OCI-LY7 (cell line): ENCODE data around the gene LIN7A. TPM values are rescaled to one million over a fixed set of nuclear protein-coding genes. Genes with fewer than 3 reads are reported as not detected.
A peak's percentile ranks its signal among the peaks of the same experiment; 100 is the strongest.

Source experiments
- BruUV-seq: library from RNA; stranded (reverse); fragments of 400-500 nt; replicated peaks from 2 replicates; lab custom pipeline; 2021; lab: Mats Ljungman, UMichigan
- CTCF ChIA-PET: fragments of 300-600 bp; sonication (Branson Sonifier 250); formaldehyde crosslinking; loops from one replicate; lab custom pipeline; 2022; ENCODE audit warnings: antibody characterized with exemption; ENCODE audit not compliant: unreplicated experiment; lab: Charles Lee
- POLR2A ChIA-PET: fragments of 300-600 bp; sonication (Branson Sonifier 250); formaldehyde crosslinking; loops from one replicate; lab custom pipeline; 2022; ENCODE audit warnings: antibody characterized with exemption; lab: Charles Lee
- DNase-seq: peaks from one replicate; pipeline ENCODE4 v3.0.0-alpha.2; 2015; ENCODE audit warnings: low spot score
- H2AFZ ChIP-seq: fragments of 200-600 bp; sonication (generic), shearing (Covaris generic); 2 replicates; pipeline ENCODE4 v1.6.1; 2014; ENCODE audit warnings: mild to moderate bottlenecking, antibody characterized with exemption, low read length, moderate library complexity
- H3K27ac ChIP-seq: fragments of 200-600 bp; sonication (generic); 2 replicates; pipeline ENCODE4 v1.5.1; 2014; ENCODE audit warnings: mixed run types, low read depth, mild to moderate bottlenecking, moderate library complexity, low read length, inconsistent platforms; ENCODE audit not compliant: poor library complexity, severe bottlenecking
- H3K36me3 ChIP-seq: fragments of 200-600 bp; sonication (generic); 2 replicates; pipeline ENCODE4 v1.6.1; 2014; ENCODE audit warnings: mild to moderate bottlenecking, antibody characterized with exemption, low read length, moderate library complexity, mixed read lengths; ENCODE audit not compliant: insufficient read depth
- H3K4me1 ChIP-seq: fragments of 200-600 bp; sonication (generic); 2 replicates; pipeline ENCODE4 v1.5.1; 2014; ENCODE audit warnings: mild to moderate bottlenecking, low read length; ENCODE audit not compliant: insufficient read depth, poor library complexity, severe bottlenecking
- H3K4me2 ChIP-seq: fragments of 200-600 bp; sonication (generic); 2 replicates; pipeline ENCODE4 v1.6.1; 2014; ENCODE audit warnings: mild to moderate bottlenecking, low read length
- H3K4me3 ChIP-seq: fragments of 200-600 bp; sonication (generic); 2 replicates; pipeline ENCODE4 v1.5.1; 2014; ENCODE audit warnings: mild to moderate bottlenecking, low read depth, low read length; ENCODE audit not compliant: poor library complexity, severe bottlenecking
- H3K79me2 ChIP-seq: fragments of 200-600 bp; sonication (generic); 2 replicates; pipeline ENCODE4 v1.6.1; 2016; ENCODE audit warnings: low read depth, mild to moderate bottlenecking, low read length, moderate library complexity, mixed read lengths; ENCODE audit not compliant: insufficient read depth
- H3K9me2 ChIP-seq: fragments of 200-600 bp; sonication (generic); 2 replicates; pipeline ENCODE4 v1.6.1; 2016; ENCODE audit warnings: mild to moderate bottlenecking, low read length, mixed read lengths; ENCODE audit not compliant: insufficient read depth
- H3K9me3 ChIP-seq: fragments of 200-600 bp; sonication (generic); 2 replicates; pipeline ENCODE4 v1.6.1; 2014; ENCODE audit warnings: mild to moderate bottlenecking, mixed run types, low read length, mixed read lengths
- H4K20me1 ChIP-seq: fragments of 200-600 bp; sonication (generic); 2 replicates; pipeline ENCODE4 v1.6.1; 2014; ENCODE audit warnings: mild to moderate bottlenecking, antibody characterized with exemption, low read length, moderate library complexity, mixed read lengths; ENCODE audit not compliant: insufficient read depth
- EZH2phosphoT487 ChIP-seq: fragments of 200-600 bp; sonication (generic); IDR thresholded peaks from 2 replicates; pipeline ENCODE4 v1.6.1; 2018; ENCODE audit warnings: low read depth, borderline replicate concordance, mild to moderate bottlenecking, mixed run types, antibody characterized with exemption, low read length, moderate library complexity, mixed read lengths
- intact Hi-C: fragments of 100-400 bp; cut with micrococcal nuclease; formaldehyde crosslinking; loops from one replicate; pipeline ENCODE4 v1.10.0; 2022; ENCODE audit not compliant: unreplicated experiment
- total RNA-seq, 2 experiments: library from RNA; depleted of rRNA in 1 of 2; stranded (reverse); fragments of >200 nt in 1 of 2; shearing (Covaris generic) in 1 of 2; gene quantifications; 2 replicates each; pipeline ENCODE4 v1.2.3, GENCODE V29; 2014 to 2022
- TF ChIP-seq, protein P1 (sequence below): fragments of 200-600 bp; sonication (generic); conservative IDR thresholded peaks from 2 replicates; pipeline ENCODE4 v1.5.1; 2014; ENCODE audit warnings: mild to moderate bottlenecking, antibody characterized with exemption, low read length, moderate library complexity, mixed read lengths

The LIN7A gene
- total RNA-seq, 2 experiments from 2014 or later, result 0.61 TPM; not detected in 1

DNA sequence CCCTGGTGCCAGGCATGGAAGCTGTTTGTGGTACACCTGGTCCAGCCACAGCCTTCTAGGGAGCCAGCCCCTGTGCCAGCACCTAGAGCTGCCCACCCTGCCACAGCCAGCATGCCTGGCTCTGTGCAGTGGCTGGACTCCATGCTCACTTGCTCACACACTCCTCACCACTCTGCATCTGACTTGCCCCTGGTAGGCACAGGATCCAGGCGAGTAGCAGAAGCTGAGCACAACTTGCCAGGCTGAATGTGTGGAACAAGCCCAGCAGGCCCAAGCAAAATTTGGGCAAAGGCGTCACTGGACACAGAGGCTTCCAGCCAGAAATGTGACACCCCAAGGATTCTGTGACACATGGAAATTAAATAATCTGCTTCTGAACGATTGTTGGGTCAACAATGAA is 114.3 kb downstream of the LIN7A start:
- no peak for DNase-seq
- POLR2A ChIA-PET, result interaction anchor here (1.1 to 2.6 kb wide), 3 partner anchors 9 to 265 kb away, joined by 3 to 7 read pairs (median 3); no protein-coding TSS in a partner anchor
- CTCF ChIA-PET, result no interaction called here

DNA sequence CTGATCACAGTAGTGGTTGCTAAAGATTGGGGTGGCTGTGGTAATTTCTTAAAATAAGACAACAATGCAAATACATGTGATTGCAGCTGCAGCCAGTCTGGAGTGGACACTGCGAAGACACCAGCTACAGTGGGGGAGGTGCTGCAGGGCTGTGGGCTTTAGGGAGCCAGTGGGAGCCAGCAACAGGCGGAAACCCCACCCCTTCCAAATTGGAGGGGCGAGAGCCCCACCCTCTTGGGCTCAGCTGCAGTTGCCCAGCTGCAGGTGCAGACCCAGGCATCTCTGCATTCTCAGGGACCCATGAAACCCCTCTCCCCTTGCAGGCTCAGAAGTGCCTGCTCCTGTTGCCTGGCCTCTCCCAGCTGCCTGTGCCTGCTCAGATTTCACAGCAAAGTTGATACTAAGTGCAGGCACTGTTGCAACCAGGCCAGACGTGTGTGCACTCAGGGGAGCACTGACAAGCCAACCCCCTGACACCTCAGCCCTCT is 116.2 kb downstream of the LIN7A start:
- H2AFZ ChIP-seq, result peak overlapping the region; percentile 39; the same call in 1 of the 2 replicates
- peak; percentile 75 for DNase-seq
- H3K36me3 ChIP-seq, result no peaks in the 10 kb centered on the region
- peak overlapping the region; percentile 18 for H3K4me3 ChIP-seq
- BruUV-seq, result no TSS peak
- intact Hi-C loops, result loop anchor here (2.0 kb wide), 1 partner anchor 19 kb away; no protein-coding TSS in a partner anchor
- H4K20me1 ChIP-seq, result no peaks in the 10 kb centered on the region
- peak overlapping the region; percentile 66 for H3K4me2 ChIP-seq
- no peaks in the 10 kb centered on the region for H3K79me2 ChIP-seq
- H3K27ac ChIP-seq, result peak overlapping the region; percentile 89
- H3K9me2 ChIP-seq, result no peaks in the 10 kb centered on the region
- TF ChIP-seq, protein P1, sequence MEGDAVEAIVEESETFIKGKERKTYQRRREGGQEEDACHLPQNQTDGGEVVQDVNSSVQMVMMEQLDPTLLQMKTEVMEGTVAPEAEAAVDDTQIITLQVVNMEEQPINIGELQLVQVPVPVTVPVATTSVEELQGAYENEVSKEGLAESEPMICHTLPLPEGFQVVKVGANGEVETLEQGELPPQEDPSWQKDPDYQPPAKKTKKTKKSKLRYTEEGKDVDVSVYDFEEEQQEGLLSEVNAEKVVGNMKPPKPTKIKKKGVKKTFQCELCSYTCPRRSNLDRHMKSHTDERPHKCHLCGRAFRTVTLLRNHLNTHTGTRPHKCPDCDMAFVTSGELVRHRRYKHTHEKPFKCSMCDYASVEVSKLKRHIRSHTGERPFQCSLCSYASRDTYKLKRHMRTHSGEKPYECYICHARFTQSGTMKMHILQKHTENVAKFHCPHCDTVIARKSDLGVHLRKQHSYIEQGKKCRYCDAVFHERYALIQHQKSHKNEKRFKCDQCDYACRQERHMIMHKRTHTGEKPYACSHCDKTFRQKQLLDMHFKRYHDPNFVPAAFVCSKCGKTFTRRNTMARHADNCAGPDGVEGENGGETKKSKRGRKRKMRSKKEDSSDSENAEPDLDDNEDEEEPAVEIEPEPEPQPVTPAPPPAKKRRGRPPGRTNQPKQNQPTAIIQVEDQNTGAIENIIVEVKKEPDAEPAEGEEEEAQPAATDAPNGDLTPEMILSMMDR, result no peak
- TF ChIP-seq EZH2phosphoT487, result no peak
- CTCF ChIA-PET, result no interaction called here
- peaks cover 46% of the 10 kb centered on the region for H3K4me1 ChIP-seq
- POLR2A ChIA-PET, result interaction anchor here (0.7 to 2.6 kb wide), 3 partner anchors 11 to 18 kb away, joined by 3 to 8 read pairs (median 7); no protein-coding TSS in a partner anchor
- no peaks in the 10 kb centered on the region; the same call in 1 of the 2 replicates for H3K9me3 ChIP-seq

More for the DNA sequence above, 114.3 kb downstream of the LIN7A start:
- intact Hi-C loops, result no loop called here
- no peaks in the 10 kb centered on the region for H3K79me2 ChIP-seq
- H3K27ac ChIP-seq, result no peak overlapping the region
- H3K9me2 ChIP-seq, result no peaks in the 10 kb centered on the region
- no peaks in the 10 kb centered on the region for H3K36me3 ChIP-seq
- no TSS peak for BruUV-seq
- H3K9me3 ChIP-seq, result no peaks in the 10 kb centered on the region; the same call in 1 of the 2 replicates
- H3K4me2 ChIP-seq, result no peak overlapping the region
- H3K4me3 ChIP-seq, result no peak overlapping the region
- H4K20me1 ChIP-seq, result no peaks in the 10 kb centered on the region
- H3K4me1 ChIP-seq, result peaks cover 43% of the 10 kb centered on the region
- TF ChIP-seq, protein P1, result no peak
- TF ChIP-seq EZH2phosphoT487, result no peak
- H2AFZ ChIP-seq, result no peak overlapping the region

DNA sequence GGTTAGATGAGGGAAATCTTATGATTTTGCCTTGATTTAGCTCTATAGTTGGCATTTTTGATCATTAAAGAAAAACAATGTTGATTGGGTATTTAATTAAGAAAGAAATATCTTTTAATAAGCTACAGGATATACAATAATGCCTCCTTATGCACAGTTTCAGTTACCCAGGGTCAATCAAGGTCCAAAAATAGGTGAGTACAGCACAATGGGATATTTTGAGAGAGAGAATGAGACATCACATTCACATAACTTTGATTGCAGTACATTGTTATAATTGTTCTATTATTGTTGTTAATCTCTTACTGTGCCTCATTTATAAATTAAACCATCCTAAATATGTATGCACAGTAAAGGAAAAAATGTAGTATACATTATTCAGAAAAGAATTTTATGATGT is 118.9 kb downstream of the LIN7A start:
- Histone ChIP-seq H3K36me3 (no peaks in the 10 kb centered on the region), H3K79me2 (no peaks in the 10 kb centered on the region), H3K9me3 (no peaks in the 10 kb centered on the region; the same call in 1 of the 2 replicates), H3K9me2 (no peaks in the 10 kb centered on the region), H3K4me1 (peaks cover 63% of the 10 kb centered on the region), H3K4me3 (no peak overlapping the region), H3K4me2 (peak overlapping the region; percentile 50; the same call in 1 of the 2 replicates), H2AFZ (peak overlapping the region; percentile 61; the same call in 1 of the 2 replicates), H3K27ac (peak overlapping the region; percentile 40), H4K20me1 (no peaks in the 10 kb centered on the region)
- no TSS peak for BruUV-seq
- intact Hi-C loops, result no loop called here
- no peak for TF ChIP-seq EZH2phosphoT487
- TF ChIP-seq, protein P1, result no peak
- ChIA-PET CTCF (no interaction called here), POLR2A (interaction anchor here (0.7 to 4.6 kb wide), 5 partner anchors 8 to 22 kb away, joined by 3 to 20 read pairs (median 6); no protein-coding TSS in a partner anchor)
- DNase-seq, result no peak
